GM19395 (cell line): ENCODE measurements around the gene FAAH2.
A peak's percentile ranks its signal among the peaks of the same experiment; 100 is the strongest.
"Not testable (repeated sequence)": the region's sequence is repeated elsewhere in the genome, so short reads cannot be mapped to it uniquely, and the experiment has no call there.

ENCODE experiments used
- ATAC-seq: cut with Tn5 transposase; IDR thresholded peaks from one replicate; pipeline ENCODE4 v1.9.1; 2021; ENCODE audit warnings: mild to moderate bottlenecking, moderate library complexity; ENCODE audit not compliant: unreplicated experiment

FAAH2 gene, protein sequence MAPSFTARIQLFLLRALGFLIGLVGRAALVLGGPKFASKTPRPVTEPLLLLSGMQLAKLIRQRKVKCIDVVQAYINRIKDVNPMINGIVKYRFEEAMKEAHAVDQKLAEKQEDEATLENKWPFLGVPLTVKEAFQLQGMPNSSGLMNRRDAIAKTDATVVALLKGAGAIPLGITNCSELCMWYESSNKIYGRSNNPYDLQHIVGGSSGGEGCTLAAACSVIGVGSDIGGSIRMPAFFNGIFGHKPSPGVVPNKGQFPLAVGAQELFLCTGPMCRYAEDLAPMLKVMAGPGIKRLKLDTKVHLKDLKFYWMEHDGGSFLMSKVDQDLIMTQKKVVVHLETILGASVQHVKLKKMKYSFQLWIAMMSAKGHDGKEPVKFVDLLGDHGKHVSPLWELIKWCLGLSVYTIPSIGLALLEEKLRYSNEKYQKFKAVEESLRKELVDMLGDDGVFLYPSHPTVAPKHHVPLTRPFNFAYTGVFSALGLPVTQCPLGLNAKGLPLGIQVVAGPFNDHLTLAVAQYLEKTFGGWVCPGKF

GRCh38 chrX:57286507-57287251 lies at the start of gene FAAH2:
FAAH2 (plus strand) TSS chrX:57286706; CDS start chrX:57286826, 120 bp downstream.
- ATAC-seq: peak; percentile 92

- no peak for ATAC-seq
Measured at GRCh38 chrX:57241967-57242366, 44.5 kb upstream of the FAAH2 start.

- no peak for ATAC-seq
Measured at GRCh38 chrX:57251965-57252364, 34.5 kb upstream of the FAAH2 start.

DNA sequence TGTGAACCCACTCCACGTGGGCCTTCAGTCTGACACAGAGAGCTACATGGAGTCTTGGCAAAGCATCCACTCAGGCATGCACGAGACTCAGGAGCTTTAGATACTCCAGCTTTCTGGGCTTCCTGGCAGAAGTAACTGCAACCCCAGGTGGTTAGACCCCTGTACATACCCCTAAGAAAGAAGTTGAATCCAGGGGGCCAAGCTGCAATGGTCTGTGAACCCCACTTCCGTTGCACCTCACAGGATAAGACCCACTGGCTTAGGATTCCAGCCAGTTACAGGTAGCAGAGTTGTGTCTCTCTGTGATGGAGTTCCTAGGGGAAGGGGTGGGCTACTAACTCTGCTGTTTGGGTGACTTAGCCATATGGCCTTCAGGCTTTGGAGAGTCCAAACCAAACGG lies 21.4 kb upstream of the FAAH2 start:
- no peak for ATAC-seq

DNA sequence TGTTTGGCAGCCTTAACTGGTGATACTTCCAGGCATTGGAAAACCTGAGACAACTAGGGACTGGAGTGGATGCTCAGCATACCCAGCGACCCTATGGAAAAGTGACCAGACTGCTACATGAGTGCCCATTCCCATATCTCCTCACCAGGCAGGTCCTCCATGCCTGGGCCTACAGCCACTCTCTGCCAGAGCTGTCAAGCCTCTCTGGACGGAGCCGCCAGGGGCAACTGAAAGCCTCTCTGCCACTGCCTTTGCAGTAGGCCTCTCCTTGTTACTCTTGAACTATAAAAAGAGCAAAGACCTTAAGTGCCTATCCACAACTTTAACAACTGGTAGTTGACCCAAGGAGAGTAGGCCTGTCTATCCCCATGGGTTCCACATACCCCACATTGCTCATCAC lies 20.2 kb upstream of the FAAH2 start:
- ATAC-seq: no peak

- ATAC-seq: no peak
Measured at GRCh38 chrX:57266871-57267270, 19.6 kb upstream of the FAAH2 start.

DNA sequence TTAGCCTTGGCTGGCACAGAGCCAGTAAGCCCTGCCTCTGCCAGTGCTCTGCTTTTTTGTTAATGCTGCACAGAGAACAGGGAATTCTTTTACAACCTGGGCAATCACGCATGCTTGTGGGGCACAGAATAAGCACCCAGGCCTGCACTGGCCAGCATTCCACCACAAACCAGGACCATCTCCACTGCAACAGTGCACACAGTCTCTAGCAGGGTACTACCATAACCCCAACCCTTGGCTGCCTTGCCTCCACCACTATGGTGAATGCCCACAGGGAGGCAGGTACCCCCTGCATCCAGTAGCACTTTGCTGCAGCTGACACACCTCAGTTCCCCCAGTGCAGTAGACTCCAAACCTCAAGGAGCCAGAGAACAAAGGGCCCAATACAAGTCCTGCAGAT lies 19.2 kb upstream of the FAAH2 start:
- no peak for ATAC-seq

GRCh38 chrX:57270980-57271379 lies 15.5 kb upstream of the FAAH2 start:
- no peak for ATAC-seq

- ATAC-seq: no peak
Measured at GRCh38 chrX:57282568-57282967, 3.9 kb upstream of the FAAH2 start.

GRCh38 chrX:57285001-57285400 lies 1.5 kb upstream of the FAAH2 start:
- no peak for ATAC-seq

DNA sequence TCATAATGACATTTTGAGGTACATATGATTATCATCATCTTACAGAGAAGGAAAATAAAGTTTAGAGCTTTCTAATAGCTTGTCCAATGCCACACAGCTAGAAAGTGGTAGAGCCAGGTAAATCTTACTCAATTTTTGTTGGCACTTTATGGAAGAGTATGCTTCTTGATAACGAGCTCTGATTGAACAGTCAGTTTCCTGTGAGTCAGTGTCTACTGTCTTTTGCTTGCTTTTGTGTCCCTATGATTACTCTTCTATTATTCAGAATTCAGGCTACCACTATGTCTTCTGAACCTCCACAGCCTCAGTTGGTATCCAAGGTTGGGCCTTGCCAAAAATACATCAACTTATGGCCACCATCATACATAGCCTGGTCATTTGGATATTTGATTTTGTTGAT lies 2.6 kb downstream of the FAAH2 start:
- no peak for ATAC-seq

DNA sequence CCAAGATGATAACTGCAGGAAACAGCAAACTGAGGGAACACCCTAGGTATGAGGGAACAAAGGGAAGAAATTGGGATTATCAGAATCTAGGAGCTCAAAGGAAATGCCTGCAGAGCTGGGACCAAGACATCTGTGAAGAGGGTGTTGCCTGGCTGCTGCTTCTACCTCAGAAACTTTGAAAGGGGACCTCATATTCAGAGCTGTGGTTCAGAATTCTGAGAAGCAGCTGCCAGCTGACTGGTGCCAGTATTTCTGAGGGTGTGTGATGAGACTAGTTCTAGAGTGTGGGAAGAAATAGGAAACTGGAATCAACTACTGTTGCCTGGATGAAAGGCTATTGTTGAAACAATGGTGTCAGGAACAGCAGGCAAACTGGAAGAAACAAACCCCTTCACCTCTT lies 8.5 kb downstream of the FAAH2 start:
- no peak for ATAC-seq

GRCh38 chrX:57295679-57296078 lies 9.2 kb downstream of the FAAH2 start:
- ATAC-seq: not testable (repeated sequence)

GRCh38 chrX:57313583-57314215 lies 27.2 kb downstream of the FAAH2 start:
- no peak for ATAC-seq

GRCh38 chrX:57329008-57329407 lies 42.5 kb downstream of the FAAH2 start:
- ATAC-seq: no peak

DNA sequence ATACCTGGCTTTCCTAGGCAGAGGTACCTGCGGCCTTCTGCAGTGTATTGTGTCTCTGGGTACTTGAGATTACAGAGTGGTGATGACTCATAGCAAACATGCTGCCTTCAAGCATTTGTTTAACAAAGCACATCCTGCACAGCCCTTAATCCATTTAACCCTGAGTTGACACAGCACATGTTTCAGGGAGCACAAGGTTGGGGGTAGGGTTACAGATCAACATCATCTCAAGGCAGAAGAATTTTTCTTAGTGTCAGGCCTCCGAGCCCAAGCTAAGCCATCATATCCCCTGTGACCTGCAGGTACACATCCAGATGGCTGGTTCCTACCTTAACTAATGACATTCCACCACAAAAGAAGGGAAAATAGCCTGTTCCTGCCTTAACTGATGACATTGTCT lies 49.3 kb downstream of the FAAH2 start:
- not testable (repeated sequence) for ATAC-seq

DNA sequence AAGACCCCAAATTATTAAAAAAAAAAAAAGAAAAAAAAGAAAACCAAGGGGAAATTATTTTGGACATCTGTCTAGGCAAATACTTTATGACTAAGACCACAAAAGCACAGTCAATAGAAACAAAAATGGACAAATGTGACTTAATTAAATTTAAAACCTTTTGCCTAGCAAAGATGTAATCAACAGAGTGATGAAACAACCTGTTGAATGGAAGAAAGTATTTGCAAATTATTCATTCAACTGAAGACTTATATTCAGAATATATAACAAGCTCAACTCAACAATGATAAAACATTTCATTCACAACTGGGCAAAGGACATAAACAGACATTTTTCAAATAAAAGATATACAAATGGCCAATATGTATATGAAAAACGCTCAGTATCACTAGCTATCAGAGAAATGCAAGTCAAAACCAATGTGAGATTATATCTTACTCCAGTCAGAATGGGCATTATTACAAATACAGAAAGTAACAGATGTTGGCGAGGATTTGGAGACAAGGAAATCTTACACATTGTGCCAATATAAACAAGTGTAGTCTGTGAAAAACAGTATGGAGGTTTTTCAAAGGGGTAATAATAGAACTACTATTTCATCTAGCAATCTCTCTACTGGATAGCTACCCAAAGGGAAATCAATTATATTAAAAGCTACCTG lies 67.1 kb downstream of the FAAH2 start:
- no peak for ATAC-seq

- ATAC-seq: no peak
Measured at GRCh38 chrX:57364145-57364544, 77.6 kb downstream of the FAAH2 start.

DNA sequence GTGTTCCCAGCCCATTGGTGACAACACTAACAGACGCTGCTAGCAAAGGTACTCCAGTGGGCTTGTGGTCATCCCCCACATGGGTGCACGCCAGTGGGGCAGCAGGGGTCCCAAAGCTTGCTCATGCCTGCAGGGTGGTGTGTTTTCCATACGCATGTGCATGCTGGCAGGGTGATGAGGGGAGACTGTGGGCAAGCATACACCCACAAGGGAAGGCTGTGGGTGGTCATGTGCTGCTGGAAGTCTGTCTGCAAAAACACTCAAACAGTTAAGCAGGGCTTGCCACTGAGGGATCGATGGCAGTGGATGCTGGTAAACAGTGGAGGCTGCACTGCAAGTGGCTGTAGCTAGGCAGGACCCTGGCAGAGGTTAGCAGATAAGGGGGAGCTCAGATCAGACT lies 79.9 kb downstream of the FAAH2 start:
- ATAC-seq: no peak

DNA sequence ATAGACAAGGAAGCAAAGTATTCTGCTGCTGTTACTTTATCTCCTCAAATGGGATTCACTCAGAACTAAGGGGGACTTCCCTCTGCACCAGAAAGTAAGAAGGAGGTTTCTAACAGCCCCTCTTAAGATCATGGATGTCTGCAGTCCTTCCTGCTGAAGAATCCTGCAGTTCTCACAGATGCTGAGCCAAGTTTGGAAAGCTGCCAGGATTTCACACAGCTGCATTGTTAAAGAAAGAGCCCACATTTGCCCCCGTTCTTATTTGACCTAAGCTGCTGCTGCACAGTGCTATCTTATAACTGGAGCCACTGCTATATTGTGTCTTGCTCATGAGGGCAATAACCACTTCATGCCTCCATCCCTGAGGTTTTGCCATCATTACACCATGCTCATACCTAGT lies 81.1 kb downstream of the FAAH2 start:
- ATAC-seq: no peak

- no peak for ATAC-seq
Measured at GRCh38 chrX:57368158-57368557, 81.7 kb downstream of the FAAH2 start.
